Choroid plexus epithelial cell (primary cell): ENCODE results near the gene PDRG1.
"Not testable (repeated sequence)": the region's sequence is repeated elsewhere in the genome, so short reads cannot be mapped to it uniquely, and the experiment has no call there.

Source experiments
- DNase-seq: peaks from one replicate; pipeline ENCODE4 v3.0.0-alpha.2; 2010; ENCODE audit warnings: low read depth
- H3K4me3 ChIP-seq: 2 replicates; pipeline ENCODE4 v1.5.1; 2011; ENCODE audit warnings: low read depth, mild to moderate bottlenecking, control low read depth, low read length, moderate library complexity
- CTCF ChIP-seq: conservative IDR thresholded peaks from 2 replicates; pipeline ENCODE4 v1.5.1; 2011; ENCODE audit warnings: low read depth, mild to moderate bottlenecking, control low read depth, inconsistent platforms, low read length, moderate library complexity

Gene PDRG1

GRCh38 chr20:31922588-31922987 is 29.3 kb downstream of the PDRG1 start:
- H3K4me3 ChIP-seq, result no peak overlapping the region
- TF ChIP-seq CTCF, result no peak
- no peak for DNase-seq

DNA sequence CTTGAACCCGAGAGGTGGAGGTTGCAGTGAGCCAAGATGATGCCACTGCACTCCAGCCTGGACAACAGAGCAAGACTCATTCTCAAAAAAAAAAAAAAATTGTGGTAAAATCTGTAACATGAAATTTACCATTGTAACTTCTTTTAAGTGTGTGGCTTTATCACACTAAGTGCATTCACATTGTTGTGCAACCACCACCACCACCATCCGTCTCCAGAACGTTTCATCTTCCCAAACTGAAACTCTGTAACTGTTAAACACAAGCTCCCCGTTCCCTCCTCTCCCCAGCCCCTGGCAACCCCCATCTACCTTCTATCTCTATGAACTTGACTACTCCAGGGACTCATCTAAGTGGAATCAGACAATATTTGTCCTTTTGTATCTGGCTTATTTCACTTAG is 29.7 kb downstream of the PDRG1 start:
- H3K4me3 ChIP-seq, result no peak overlapping the region
- TF ChIP-seq CTCF, result no peak
- DNase-seq, result no peak

DNA sequence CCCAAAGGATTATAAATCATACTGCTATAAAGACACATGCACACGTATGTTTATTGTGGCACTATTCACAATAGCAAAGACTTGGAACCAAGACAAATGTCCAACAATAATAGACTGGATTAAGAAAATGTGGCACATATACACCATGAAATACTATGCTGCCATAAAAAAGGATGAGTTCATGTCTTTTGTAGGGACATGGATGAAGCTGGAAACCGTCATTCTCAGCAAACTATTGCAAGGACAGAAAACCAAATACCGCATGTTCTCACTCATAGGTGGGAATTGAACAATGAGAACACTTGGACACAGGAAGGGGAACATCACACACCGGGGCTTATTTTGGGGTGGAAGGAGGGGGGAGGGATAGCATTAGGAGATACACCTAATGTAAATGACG is 30.4 kb downstream of the PDRG1 start:
- not testable (repeated sequence) for H3K4me3 ChIP-seq, DNase-seq

GRCh38 chr20:31920275-31920855 is 31.5 kb downstream of the PDRG1 start:
- DNase-seq, result no peak
- TF ChIP-seq CTCF, result no peak
- no peak overlapping the region for H3K4me3 ChIP-seq

GRCh38 chr20:31919410-31920155 is 32.3 kb downstream of the PDRG1 start:
- no peak for DNase-seq
- H3K4me3 ChIP-seq, result no peak overlapping the region
- no peak for TF ChIP-seq CTCF

- no peak for TF ChIP-seq CTCF
- no peak for DNase-seq
- no peak overlapping the region for H3K4me3 ChIP-seq
These were observed 33.3 kb downstream of the PDRG1 start for GRCh38 chr20:31918466-31919105.

GRCh38 chr20:31917962-31918412 is 33.9 kb downstream of the PDRG1 start:
- H3K4me3 ChIP-seq, DNase-seq: not testable (repeated sequence)

DNA sequence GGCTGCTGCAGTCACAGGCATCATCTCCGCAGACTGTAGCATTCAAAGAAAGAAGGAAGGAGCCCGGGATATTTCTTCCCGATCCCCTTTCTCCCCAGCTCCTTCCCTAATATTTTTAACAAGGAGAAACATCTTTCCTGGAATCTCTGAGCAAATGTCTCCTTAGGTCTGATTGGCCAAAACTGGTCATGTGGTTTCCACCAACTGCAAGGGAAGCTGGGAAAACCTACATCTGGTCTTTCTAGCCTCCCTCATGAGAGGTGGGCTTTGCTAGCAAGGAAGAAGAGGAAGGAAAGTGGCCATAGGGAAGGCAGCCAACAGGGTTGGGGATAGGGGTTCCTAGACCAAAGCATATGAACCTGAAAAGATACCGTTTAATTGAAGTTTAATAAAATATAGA is 35.1 kb downstream of the PDRG1 start:
- H3K4me3 ChIP-seq, result no peak overlapping the region
- no peak for TF ChIP-seq CTCF
- DNase-seq, result no peak
